ENCODE data around the gene SNRK.
A peak's percentile ranks its signal among the peaks of the same experiment; 100 is the strongest.

SNRK gene

GRCh38 chr3:43330981-43331380, 44.6 kb downstream of the SNRK start (continued):
- TF ChIP-seq ZNF549 (tag by site-specific recombination; IDR thresholded peaks at IDR 0.05) (no peak), ZNF596 (tag by site-specific recombination; IDR thresholded peaks at IDR 0.05) (no peak)

DNA sequence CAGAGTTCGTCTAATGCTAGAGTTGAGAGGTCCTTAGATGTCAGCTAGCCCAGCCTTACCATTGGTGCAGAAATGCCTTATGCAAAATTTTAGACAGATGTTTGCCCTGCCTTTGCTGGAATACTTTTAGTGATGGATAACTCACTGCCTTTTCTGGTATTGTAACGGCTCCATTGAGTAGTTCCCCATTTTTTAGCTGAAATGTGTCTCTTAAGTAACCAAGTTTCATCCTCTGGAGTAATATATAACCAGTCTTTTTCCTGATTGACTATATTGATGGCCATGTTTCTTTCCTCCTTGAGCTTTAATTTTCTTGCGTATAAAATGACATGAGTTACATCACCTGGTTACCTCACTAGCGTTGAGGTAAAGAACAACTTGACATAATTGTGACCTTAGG, 45.0 kb downstream of the SNRK start:
- ChIA-PET POLR2A (no interaction called here), CTCF (no interaction called here)
- Histone ChIP-seq H3K9me3 (ENCODE audit: control insufficient read depth, insufficient read depth, low read depth, low read length) (no peaks in the 10 kb centered on the region), H3K36me3 (ENCODE audit: control insufficient read depth in 2 of 2, insufficient read depth in 1 of 2, low read length in 2 of 2) (peaks cover 3 to 21% of the 10 kb centered on the region in 2 experiments; a peak in 2 of 3 replicates), H3K27ac (ENCODE audit: extremely low read depth, low read depth, low read length) (no peak overlapping the region), H3K4me3 (ENCODE audit: low read depth, low read length) (no peak overlapping the region), H3K4me1 (ENCODE audit: control insufficient read depth, insufficient read depth, low read length) (peaks cover 2% of the 10 kb centered on the region; the same call in 1 of the 2 replicates)
- TF ChIP-seq ZNF37A (tag by site-specific recombination; IDR thresholded peaks at IDR 0.05), result no peak
- TF ChIP-seq, protein P1, sequence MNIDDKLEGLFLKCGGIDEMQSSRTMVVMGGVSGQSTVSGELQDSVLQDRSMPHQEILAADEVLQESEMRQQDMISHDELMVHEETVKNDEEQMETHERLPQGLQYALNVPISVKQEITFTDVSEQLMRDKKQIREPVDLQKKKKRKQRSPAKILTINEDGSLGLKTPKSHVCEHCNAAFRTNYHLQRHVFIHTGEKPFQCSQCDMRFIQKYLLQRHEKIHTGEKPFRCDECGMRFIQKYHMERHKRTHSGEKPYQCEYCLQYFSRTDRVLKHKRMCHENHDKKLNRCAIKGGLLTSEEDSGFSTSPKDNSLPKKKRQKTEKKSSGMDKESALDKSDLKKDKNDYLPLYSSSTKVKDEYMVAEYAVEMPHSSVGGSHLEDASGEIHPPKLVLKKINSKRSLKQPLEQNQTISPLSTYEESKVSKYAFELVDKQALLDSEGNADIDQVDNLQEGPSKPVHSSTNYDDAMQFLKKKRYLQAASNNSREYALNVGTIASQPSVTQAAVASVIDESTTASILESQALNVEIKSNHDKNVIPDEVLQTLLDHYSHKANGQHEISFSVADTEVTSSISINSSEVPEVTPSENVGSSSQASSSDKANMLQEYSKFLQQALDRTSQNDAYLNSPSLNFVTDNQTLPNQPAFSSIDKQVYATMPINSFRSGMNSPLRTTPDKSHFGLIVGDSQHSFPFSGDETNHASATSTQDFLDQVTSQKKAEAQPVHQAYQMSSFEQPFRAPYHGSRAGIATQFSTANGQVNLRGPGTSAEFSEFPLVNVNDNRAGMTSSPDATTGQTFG (tag by site-specific recombination; IDR thresholded peaks at IDR 0.05; ENCODE audit: borderline replicate concordance), result no peak
- TF ChIP-seq, protein P2, sequence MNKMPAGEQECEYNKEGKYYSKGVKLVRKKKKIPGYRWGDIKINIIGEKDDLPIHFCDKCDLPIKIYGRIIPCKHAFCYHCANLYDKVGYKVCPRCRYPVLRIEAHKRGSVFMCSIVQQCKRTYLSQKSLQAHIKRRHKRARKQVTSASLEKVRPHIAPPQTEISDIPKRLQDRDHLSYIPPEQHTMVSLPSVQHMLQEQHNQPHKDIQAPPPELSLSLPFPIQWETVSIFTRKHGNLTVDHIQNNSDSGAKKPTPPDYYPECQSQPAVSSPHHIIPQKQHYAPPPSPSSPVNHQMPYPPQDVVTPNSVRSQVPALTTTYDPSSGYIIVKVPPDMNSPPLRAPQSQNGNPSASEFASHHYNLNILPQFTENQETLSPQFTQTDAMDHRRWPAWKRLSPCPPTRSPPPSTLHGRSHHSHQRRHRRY (tag by site-specific recombination; IDR thresholded peaks at IDR 0.05), result no peak

DNA sequence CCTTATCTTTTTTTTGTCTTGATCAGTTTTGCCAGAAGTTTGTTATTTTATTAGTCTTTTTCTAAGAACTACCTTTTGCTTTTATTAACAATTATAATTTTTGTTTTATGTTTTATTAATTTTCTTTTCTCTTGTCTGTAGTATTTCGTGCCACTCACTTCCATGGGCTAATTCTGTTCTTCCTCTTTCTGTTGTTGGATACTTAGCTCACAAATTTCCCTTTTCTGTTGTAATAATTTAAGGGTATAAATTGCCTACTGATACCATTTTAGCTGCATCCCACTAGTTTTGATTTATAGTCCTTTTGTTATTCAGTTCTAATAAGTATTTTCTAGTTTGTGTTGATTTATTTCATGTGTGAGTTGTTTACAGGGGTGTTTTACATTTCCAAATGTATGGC, 48.6 kb downstream of the SNRK start:
- CTCF ChIA-PET, result interaction anchor here (0.6 kb wide), 1 partner anchor 175 kb away, joined by 4 read pairs; no protein-coding TSS in a partner anchor
- no peak for TF ChIP-seq ZNF610 (tag by site-specific recombination; IDR thresholded peaks at IDR 0.05; ENCODE audit: borderline replicate concordance)
- no peak overlapping the region for H3K27ac ChIP-seq (ENCODE audit: extremely low read depth, low read depth, low read length)
- H3K4me1 ChIP-seq (ENCODE audit: control insufficient read depth, insufficient read depth, low read length), result no peaks in the 10 kb centered on the region
- no peak overlapping the region for H3K4me3 ChIP-seq (ENCODE audit: low read depth, low read length)
- POLR2A ChIA-PET, result no interaction called here
- H3K9me3 ChIP-seq (ENCODE audit: control insufficient read depth, insufficient read depth, low read depth, low read length), result no peaks in the 10 kb centered on the region
- H3K36me3 ChIP-seq (ENCODE audit: control insufficient read depth in 2 of 2, insufficient read depth in 1 of 2, low read length in 2 of 2), result peaks cover 3 to 44% of the 10 kb centered on the region in 2 experiments; a peak in 2 of 3 replicates

DNA sequence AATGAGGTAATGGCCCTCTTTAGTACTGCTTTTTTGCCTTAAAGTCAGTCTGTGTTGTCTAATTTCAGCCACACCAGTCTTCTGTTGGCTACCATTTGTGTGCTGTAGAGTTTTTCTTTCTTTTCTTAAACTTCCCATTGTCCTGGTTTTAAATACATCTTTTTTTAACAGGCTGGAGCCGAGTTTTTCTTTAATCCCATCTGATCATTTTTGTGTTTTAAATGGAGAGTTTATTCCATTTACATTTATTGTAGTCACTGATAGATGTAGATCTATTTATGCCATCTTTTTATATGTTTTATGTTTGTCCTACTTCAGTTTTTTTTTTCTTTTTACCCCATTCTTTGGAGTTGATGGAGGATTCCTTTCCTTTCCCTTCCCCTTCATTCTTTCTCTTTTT, 49.5 kb downstream of the SNRK start:
- no peak overlapping the region for H3K4me3 ChIP-seq (ENCODE audit: low read depth, low read length)
- ChIA-PET POLR2A (no interaction called here), CTCF (no interaction called here)
- H3K36me3 ChIP-seq (ENCODE audit: control insufficient read depth in 2 of 2, insufficient read depth in 1 of 2, low read length in 2 of 2), result peaks cover 3 to 52% of the 10 kb centered on the region in 2 experiments; a peak in 2 of 3 replicates
- H3K4me1 ChIP-seq (ENCODE audit: control insufficient read depth, insufficient read depth, low read length), result no peaks in the 10 kb centered on the region
- no peak for TF ChIP-seq ZSCAN23 (tag by site-specific recombination; IDR thresholded peaks at IDR 0.05)
- no peak for TF ChIP-seq ZNF10 (tag by site-specific recombination; IDR thresholded peaks at IDR 0.05)
- TF ChIP-seq SETDB1 (IDR thresholded peaks at IDR 0.05; ENCODE audit: insufficient read length, low read length), result peak; percentile 31
- TF ChIP-seq, protein P3, sequence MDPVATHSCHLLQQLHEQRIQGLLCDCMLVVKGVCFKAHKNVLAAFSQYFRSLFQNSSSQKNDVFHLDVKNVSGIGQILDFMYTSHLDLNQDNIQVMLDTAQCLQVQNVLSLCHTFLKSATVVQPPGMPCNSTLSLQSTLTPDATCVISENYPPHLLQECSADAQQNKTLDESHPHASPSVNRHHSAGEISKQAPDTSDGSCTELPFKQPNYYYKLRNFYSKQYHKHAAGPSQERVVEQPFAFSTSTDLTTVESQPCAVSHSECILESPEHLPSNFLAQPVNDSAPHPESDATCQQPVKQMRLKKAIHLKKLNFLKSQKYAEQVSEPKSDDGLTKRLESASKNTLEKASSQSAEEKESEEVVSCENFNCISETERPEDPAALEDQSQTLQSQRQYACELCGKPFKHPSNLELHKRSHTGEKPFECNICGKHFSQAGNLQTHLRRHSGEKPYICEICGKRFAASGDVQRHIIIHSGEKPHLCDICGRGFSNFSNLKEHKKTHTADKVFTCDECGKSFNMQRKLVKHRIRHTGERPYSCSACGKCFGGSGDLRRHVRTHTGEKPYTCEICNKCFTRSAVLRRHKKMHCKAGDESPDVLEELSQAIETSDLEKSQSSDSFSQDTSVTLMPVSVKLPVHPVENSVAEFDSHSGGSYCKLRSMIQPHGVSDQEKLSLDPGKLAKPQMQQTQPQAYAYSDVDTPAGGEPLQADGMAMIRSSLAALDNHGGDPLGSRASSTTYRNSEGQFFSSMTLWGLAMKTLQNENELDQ (tag by site-specific recombination; IDR thresholded peaks at IDR 0.05; ENCODE audit: low read depth), result no peak
- no peak for TF ChIP-seq ZNF324 (tag by site-specific recombination; IDR thresholded peaks at IDR 0.05)
- no peak for TF ChIP-seq GFI1B (tag by site-specific recombination; IDR thresholded peaks at IDR 0.05)
- H3K27ac ChIP-seq (ENCODE audit: extremely low read depth, low read depth, low read length), result no peak overlapping the region
- H3K9me3 ChIP-seq (ENCODE audit: control insufficient read depth, insufficient read depth, low read depth, low read length), result no peaks in the 10 kb centered on the region

All from HEK293 (cell line).